HG02840 (cell line): ENCODE data around the gene SDR42E2.

Experiments
- ATAC-seq: cut with Tn5 transposase; IDR thresholded peaks from one replicate; pipeline ENCODE4 v1.9.1; 2021; ENCODE audit warnings: mild to moderate bottlenecking, moderate library complexity, moderate number of reproducible peaks; ENCODE audit not compliant: unreplicated experiment, low FRiP score

Gene SDR42E2

DNA sequence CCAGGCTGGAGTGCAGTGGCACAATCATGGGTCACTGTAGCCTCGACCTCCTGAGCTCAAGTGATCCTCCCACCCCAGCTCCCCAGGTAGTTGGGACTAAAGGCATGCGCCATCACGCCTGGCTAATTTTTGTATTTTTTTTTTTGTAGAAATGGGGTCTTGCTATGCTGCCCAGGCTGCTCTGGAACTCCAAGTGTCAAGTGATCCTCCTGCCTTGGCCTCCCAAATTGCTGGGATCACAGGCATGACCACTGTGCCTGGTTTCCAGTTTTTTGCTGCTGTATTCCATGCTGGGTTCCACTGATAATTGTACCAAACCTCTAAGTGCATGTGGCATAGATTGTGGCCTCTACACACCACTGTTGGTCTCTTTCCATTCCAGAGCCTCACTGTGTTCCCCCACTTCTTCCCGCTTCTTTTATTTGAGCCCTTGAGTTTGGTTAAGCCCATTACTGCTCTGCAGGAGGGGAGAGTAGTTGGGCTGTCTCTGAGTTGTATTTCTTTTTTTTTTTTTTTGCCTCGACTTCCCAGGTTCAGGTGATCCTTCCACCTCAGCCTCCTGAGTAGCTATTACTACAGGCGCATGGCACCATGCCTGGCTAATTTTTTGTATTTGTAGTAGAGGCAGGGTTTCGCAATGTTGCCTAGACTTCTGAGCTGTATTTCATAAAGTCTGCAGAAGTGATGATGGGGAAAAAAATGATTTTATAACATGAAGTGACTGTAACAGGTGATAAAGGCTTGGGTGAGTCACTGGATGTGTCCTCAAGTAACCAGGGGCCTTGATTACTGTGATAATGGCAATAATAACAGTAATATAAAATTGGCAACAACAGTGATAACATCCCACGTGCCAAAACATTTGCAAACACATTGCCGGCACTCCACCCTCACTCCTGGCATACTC is 73.8 kb downstream of the SDR42E2 start:
- ATAC-seq, result no peak

DNA sequence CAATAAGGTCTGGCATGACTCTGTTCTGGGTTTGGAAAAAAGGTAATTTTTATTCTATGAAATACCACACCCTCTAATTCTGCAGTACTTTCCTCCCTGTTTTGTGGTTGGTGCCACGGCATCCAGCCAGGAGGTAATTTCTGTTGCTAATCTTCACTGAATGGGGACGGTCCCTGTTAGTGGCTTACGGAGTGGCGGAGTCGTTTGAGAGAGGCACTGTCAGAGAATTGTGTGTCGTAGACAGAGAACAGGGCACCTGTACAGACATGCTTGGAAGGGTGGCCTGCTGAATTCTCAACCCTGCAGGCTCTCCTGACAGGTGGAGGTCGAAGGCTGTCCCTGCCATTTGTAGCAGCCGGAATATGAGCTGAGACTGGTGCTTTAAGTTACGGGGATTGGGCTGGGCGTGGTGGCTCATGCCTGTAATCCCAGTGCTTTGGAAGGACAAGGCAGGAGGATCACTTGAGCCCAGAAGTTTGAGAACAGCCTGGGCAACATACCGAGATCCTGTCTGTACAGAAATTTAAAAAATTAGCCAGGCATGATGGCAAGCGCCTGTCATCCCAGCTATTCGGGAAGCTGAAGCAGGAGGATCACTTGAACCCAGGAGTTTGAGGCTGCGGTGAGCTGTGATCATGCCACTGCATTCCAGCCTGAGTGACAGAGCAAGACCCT is 77.0 kb downstream of the SDR42E2 start:
- ATAC-seq, result no peak

DNA sequence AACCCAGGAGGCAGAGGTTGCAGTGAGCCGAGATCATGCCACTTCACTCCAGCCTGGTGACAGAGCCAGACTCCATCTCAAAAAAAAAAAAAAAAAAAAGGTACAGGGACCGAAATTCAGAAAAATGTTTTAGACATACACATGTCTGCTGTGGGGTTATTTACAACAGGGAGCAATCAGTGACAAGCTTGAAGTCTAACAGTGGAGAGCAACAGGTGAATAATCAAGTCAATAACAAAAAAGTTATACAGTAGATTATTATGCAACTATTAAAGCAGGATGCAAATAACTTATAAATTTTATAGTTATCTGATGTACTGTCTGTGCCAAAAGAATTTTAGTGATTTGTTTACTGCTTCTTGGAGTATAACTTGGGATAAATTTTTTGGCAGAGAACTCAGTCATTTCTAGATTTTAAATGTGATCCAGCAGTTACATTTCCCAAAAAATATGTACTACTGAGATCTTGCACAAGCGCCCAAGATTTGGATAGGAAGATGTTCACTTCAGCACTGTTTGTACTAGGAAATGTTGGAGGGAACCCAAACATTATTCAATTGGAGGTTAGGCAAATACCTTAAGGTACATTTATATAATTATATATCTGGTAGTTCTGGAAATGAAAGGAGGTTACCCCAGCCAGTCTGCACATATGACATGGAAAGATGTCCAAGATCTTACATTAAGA is 77.9 kb downstream of the SDR42E2 start:
- no peak for ATAC-seq
